Large intestine (tissue), 3 donors: ENCODE data around the gene STUB1. TPM values are rescaled to one million over a fixed set of nuclear protein-coding genes. Genes with fewer than 3 reads are reported as not detected.

Source experiments
- DNase-seq, 2 donors: peaks; one replicate each; pipeline versions ENCODE4 v3.0.0 to v3.0.0-alpha.2; 2013
- H3K27ac ChIP-seq: one replicate; pipeline ENCODE4 v1.5.1; 2013; ENCODE audit warnings: low read length
- H3K27me3 ChIP-seq: 2 replicates; pipeline ENCODE4 v1.6.1; 2013; ENCODE audit warnings: low read length; ENCODE audit not compliant: control insufficient read depth, insufficient read depth
- H3K36me3 ChIP-seq: 2 replicates; pipeline ENCODE4 v1.6.1; 2013; ENCODE audit warnings: low read length; ENCODE audit not compliant: control insufficient read depth, insufficient read depth
- H3K4me1 ChIP-seq: one replicate; pipeline ENCODE4 v1.6.1; 2013; ENCODE audit warnings: low read length; ENCODE audit not compliant: control insufficient read depth, insufficient read depth
- H3K4me3 ChIP-seq: one replicate; pipeline ENCODE4 v1.5.1; 2013; ENCODE audit warnings: low read length
- H3K9me3 ChIP-seq: one replicate; pipeline ENCODE4 v1.6.1; 2013; ENCODE audit warnings: mild to moderate bottlenecking, low read depth, low read length, moderate library complexity; ENCODE audit not compliant: control insufficient read depth
- WGBS: methylation state at CpG from one replicate; pipeline ENCODE4 v1.1.5; 2013; ENCODE audit warnings: low lambda C conversion rate; ENCODE audit not compliant: insufficient coverage; 5-methylcytosine and 5-hydroxymethylcytosine counted together
- polyA plus RNA-seq: library from polyadenylated mRNA; unstranded; fragments of 120-200 nt; gene quantifications from one replicate; pipeline ENCODE4 v1.2.1, GENCODE V29; 2013

Gene STUB1
- polyA plus RNA-seq, 1 donor = 65.9 TPM

DNA sequence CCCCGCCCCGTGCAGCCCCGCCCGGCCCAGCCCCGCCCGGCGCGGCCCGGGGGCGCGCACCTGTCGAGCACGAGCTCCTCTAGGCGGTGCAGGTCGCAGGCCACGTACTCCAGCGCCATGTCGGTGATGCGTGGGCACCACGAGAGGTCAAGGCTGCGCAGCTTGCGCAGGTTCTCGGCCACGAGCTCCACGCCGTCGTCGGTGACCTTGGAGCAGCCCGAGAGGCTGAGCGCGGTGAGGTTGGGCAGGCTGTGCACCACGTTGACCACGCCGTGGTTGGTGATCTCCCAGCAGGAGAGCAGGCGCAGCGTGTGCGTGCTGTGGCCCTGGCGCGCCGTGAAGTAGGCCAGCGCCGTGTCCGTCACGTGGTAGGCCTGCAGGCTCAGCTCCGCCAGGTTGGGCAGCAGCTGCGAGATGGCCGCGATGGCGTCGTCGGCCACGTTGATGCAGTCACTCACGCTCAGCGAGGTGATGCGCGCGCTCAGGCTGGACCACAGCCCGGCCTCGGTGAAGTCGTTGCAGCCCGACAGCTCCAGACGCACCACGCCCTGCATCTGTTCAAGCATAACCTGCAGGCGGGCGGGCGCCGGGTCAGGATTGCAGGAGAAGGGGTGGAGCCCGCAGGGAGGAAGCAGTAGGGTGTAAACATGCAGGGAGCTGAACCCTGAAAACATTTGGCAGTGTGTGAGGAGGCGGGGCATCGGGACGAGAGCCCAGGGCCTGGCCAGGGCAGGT lies 15.3 kb downstream of the STUB1 start:
- Histone ChIP-seq H3K4me3 (no peak overlapping the region), H3K9me3 (peaks cover 18% of the 10 kb centered on the region), H3K4me1 (peaks cover 13% of the 10 kb centered on the region), H3K27ac (no peak overlapping the region), H3K27me3 (peaks cover 83% of the 10 kb centered on the region), H3K36me3 (no peaks in the 10 kb centered on the region)
- peak in 1 of 2 donors; percentile 62 for DNase-seq
- no CpG with 5 or more reads among the region's 71 CpGs for WGBS

- Histone ChIP-seq H3K36me3 (no peaks in the 10 kb centered on the region), H3K27me3 (peaks cover 91% of the 10 kb centered on the region), H3K27ac (no peak overlapping the region), H3K4me3 (no peak overlapping the region), H3K4me1 (peaks cover 12% of the 10 kb centered on the region), H3K9me3 (peaks cover 18% of the 10 kb centered on the region)
- no CpG with 5 or more reads among the region's 19 CpGs for WGBS
- DNase-seq = no peak
Measured at GRCh38 chr16:698911-699671, 18.9 kb downstream of the STUB1 start.

- DNase-seq = no peak
- H3K27ac ChIP-seq = no peak overlapping the region
- H3K9me3 ChIP-seq = peaks cover 7% of the 10 kb centered on the region
- peaks cover 85% of the 10 kb centered on the region for H3K27me3 ChIP-seq
- H3K4me1 ChIP-seq = peaks cover 2% of the 10 kb centered on the region
- no peaks in the 10 kb centered on the region for H3K36me3 ChIP-seq
- no CpG with 5 or more reads among the region's 76 CpGs for WGBS
- no peak overlapping the region for H3K4me3 ChIP-seq
Measured at GRCh38 chr16:700684-701584, 20.7 kb downstream of the STUB1 start.

DNA sequence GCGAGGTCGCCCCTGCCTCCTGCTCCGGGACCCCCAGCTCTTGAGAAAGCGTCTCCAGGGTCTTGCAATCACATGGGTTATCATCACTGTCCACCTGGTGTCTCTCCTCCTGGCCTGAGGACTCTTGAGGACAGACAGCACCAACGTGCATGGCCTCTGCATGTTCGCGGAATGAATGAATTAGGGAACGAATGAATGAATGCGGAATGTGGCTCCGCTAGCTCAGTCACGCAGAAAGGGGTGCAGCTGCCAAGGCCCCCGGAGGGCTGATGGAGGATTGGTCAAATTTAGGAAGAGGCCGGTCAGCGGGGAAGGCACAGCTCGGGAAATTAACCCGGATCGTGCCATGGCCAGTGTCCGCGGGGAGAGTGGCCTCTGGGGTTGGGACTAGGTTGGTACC lies 22.1 kb downstream of the STUB1 start:
- WGBS = no CpG with 5 or more reads among the region's 19 CpGs
- no peak for DNase-seq
- no peak overlapping the region for H3K4me3 ChIP-seq
- H3K27ac ChIP-seq = no peak overlapping the region
- no peaks in the 10 kb centered on the region for H3K36me3 ChIP-seq
- H3K4me1 ChIP-seq = peaks cover 2% of the 10 kb centered on the region
- peaks cover 6% of the 10 kb centered on the region for H3K9me3 ChIP-seq
- peaks cover 87% of the 10 kb centered on the region for H3K27me3 ChIP-seq

- DNase-seq = no peak
- Histone ChIP-seq H3K36me3 (no peaks in the 10 kb centered on the region), H3K27ac (no peak overlapping the region), H3K27me3 (peaks cover 89% of the 10 kb centered on the region), H3K4me1 (peaks cover 2% of the 10 kb centered on the region), H3K9me3 (peaks cover 6% of the 10 kb centered on the region), H3K4me3 (no peak overlapping the region)
- whole genome bisulfite sequencing = no CpG with 5 or more reads among the region's 12 CpGs
Measured at GRCh38 chr16:703406-703805, 23.2 kb downstream of the STUB1 start.

- Histone ChIP-seq H3K36me3 (no peaks in the 10 kb centered on the region), H3K27ac (no peak overlapping the region), H3K9me3 (peaks cover 6% of the 10 kb centered on the region), H3K4me1 (peaks cover 2% of the 10 kb centered on the region), H3K27me3 (peaks cover 90% of the 10 kb centered on the region), H3K4me3 (no peak overlapping the region)
- WGBS = no CpG with 5 or more reads among the region's 7 CpGs
- no peak for DNase-seq
Measured at GRCh38 chr16:704047-704446, 23.8 kb downstream of the STUB1 start.

GRCh38 chr16:704552-705380 lies 24.6 kb downstream of the STUB1 start:
- Histone ChIP-seq H3K36me3 (no peaks in the 10 kb centered on the region), H3K27me3 (peaks cover 91% of the 10 kb centered on the region), H3K4me3 (peak overlapping the region; percentile 4), H3K4me1 (peaks cover 2% of the 10 kb centered on the region), H3K27ac (no peak overlapping the region), H3K9me3 (peaks cover 6% of the 10 kb centered on the region)
- WGBS = no CpG with 5 or more reads among the region's 50 CpGs
- no peak for DNase-seq

- Histone ChIP-seq H3K27ac (no peak within 1 kb of the TSS), H3K27me3 (peaks cover 91% of the 10 kb centered on the region), H3K4me1 (peaks cover 4% of the 10 kb centered on the region), H3K36me3 (no peaks in the 10 kb centered on the region), H3K4me3 (peak within 1 kb of the TSS; percentile 4), H3K9me3 (peaks cover 7% of the 10 kb centered on the region)
- no CpG with 5 or more reads among the region's 115 CpGs for WGBS
- DNase-seq = no peak
Measured at GRCh38 chr16:705431-706188, 25.4 kb downstream of the STUB1 start, which contains the start of gene FBXL16. Gene FBXL16 (minus strand): TSS chr16:705801. CDS start chr16:697405, 8,396 bp downstream.
